Osteoblast (primary cell): ENCODE results near the gene CCT3. TPM values are rescaled to one million over a fixed set of nuclear protein-coding genes. Genes with fewer than 3 reads are reported as not detected.

ENCODE experiments used
- total RNA-seq: library from RNA; depleted of rRNA; stranded (reverse); fragments of >200 nt; gene quantifications from 2 replicates; pipeline ENCODE4 v1.2.3, GENCODE V29; 2012

Gene CCT3
- total RNA-seq, 1 donor, result 258 TPM

Other genes with a start within 250 kb of the CCT3 start
- gene LMNA, start 223.6 kb downstream of the CCT3 start, total RNA-seq, result 774 and 854 TPM in 2 replicates
- gene SEMA4A, start 184.7 kb downstream of the CCT3 start, total RNA-seq, result 1.5 and 1.8 TPM in 2 replicates
- 15.0 and 15.2 TPM in 2 replicates for gene SLC25A44, start 144.2 kb downstream of the CCT3 start, total RNA-seq
- 31.2 and 34.0 TPM in 2 replicates for gene PMF1, start 125.3 kb downstream of the CCT3 start, total RNA-seq
- 1.5 and 2.2 TPM in 2 replicates for gene BGLAP, start 96.1 kb downstream of the CCT3 start, total RNA-seq
- gene PAQR6, start 90.2 kb downstream of the CCT3 start, total RNA-seq, result 0.36 and 0.59 TPM in 2 replicates
- 49.2 and 50.7 TPM in 2 replicates for gene SMG5, start 55.5 kb downstream of the CCT3 start, total RNA-seq
- 0.88 and 1.4 TPM in 2 replicates for gene TMEM79, start 54.0 kb downstream of the CCT3 start, total RNA-seq
- gene GLMP, start 42.6 kb downstream of the CCT3 start, total RNA-seq, result 118 and 137 TPM in 2 replicates
- gene VHLL, start 39.0 kb downstream of the CCT3 start, total RNA-seq, result not detected in 2 replicates
- 0.36 TPM in 1 of 2 replicates, not detected in the other for gene TSACC, start 234 bp upstream of the CCT3 start, total RNA-seq
- not detected in 2 replicates for gene RHBG, start 30.9 kb upstream of the CCT3 start, total RNA-seq
- gene MEF2D, start 162.5 kb upstream of the CCT3 start, total RNA-seq, result 12.4 and 14.1 TPM in 2 replicates
- gene IQGAP3, start 234.3 kb upstream of the CCT3 start, total RNA-seq, result 2.9 and 3.5 TPM in 2 replicates
- not detected in 2 replicates for gene TTC24, start 241.4 kb upstream of the CCT3 start, total RNA-seq